Spleen (tissue), 11 donors: Measurements from ENCODE around the gene DYNLRB1. TPM values are rescaled to one million over a fixed set of nuclear protein-coding genes. Genes with fewer than 3 reads are reported as not detected.

Experiments
- DNase-seq: peaks from one replicate; pipeline ENCODE4 v3.0.0-alpha.2; 2020
- H3K27ac ChIP-seq, 8 donors: fragments of 200-600 bp; sonication (generic) in 7 of 8; 1 replicate in 4 of 8; 2 replicates in 4 of 8; pipeline versions ENCODE4 v1.5.0 to v1.8.0; 2016 to 2021; ENCODE audit warnings: inconsistent platforms in 4 of 8, mild to moderate bottlenecking in 4 of 8, moderate library complexity in 1 of 8
- H3K27me3 ChIP-seq, 7 donors: fragments of 200-600 bp; sonication (generic) in 6 of 7; replicated peaks in 1 of 7; 1 replicate in 4 of 7; 2 replicates in 3 of 7; pipeline versions ENCODE4 v1.5.0 to v1.8.0; 2016 to 2021; ENCODE audit warnings: inconsistent platforms in 3 of 7, mild to moderate bottlenecking in 1 of 7
- H3K36me3 ChIP-seq, 6 donors: fragments of 200-600 bp; sonication (generic) in 5 of 6; 1 replicate in 4 of 6; 2 replicates in 2 of 6; pipeline versions ENCODE4 v1.5.0 to v1.8.0; 2016 to 2021; ENCODE audit warnings: inconsistent platforms in 2 of 6
- H3K4me1 ChIP-seq, 6 donors: fragments of 200-600 bp; sonication (generic) in 5 of 6; 1 replicate in 3 of 6; 2 replicates in 3 of 6; pipeline versions ENCODE4 v1.5.0 to v1.8.0; 2016 to 2021; ENCODE audit warnings: inconsistent platforms in 3 of 6
- H3K4me3 ChIP-seq, 8 donors: fragments of 200-600 bp; sonication (generic) in 7 of 8; 1 replicate in 4 of 8; 2 replicates in 4 of 8; pipeline versions ENCODE4 v1.5.0 to v1.8.0; 2016 to 2021; ENCODE audit warnings: inconsistent platforms in 4 of 8, mild to moderate bottlenecking in 4 of 8, moderate library complexity in 2 of 8
- H3K9me3 ChIP-seq, 8 donors: fragments of 200-600 bp; sonication (generic) in 7 of 8; 1 replicate in 4 of 8; 2 replicates in 4 of 8; pipeline versions ENCODE4 v1.5.0 to v1.8.0; 2016 to 2021; ENCODE audit warnings: inconsistent platforms in 4 of 8
- CTCF ChIP-seq, 11 experiments: fragments of 200-600 bp in 7 of 11; fragments of 450-650 bp in 4 of 11; sonication (generic) in 4 of 11; IDR thresholded peaks in 8 of 11; conservative IDR thresholded peaks in 3 of 11; 1 replicate in 7 of 11; 2 replicates in 4 of 11; pipeline versions ENCODE4 v1.4.0 to v1.8.0; 2016 to 2021; ENCODE audit warnings: antibody characterized with exemption in 11 of 11, inconsistent platforms in 4 of 11, mild to moderate bottlenecking in 1 of 11
- POLR2A ChIP-seq, 3 donors: fragments of 450-650 bp; IDR thresholded peaks; one replicate each; pipeline ENCODE4 v1.5.1; 2017; ENCODE audit warnings: antibody characterized with exemption in 3 of 3, mild to moderate bottlenecking in 1 of 3
- POLR2AphosphoS5 ChIP-seq, 3 donors: sonication (generic); formaldehyde crosslinking; IDR thresholded peaks; one replicate each; pipeline ENCODE4 v1.5.1; 2017; ENCODE audit warnings: antibody characterized with exemption in 3 of 3
- WGBS, 5 donors: extraction: QIAGEN DNeasy Blood & Tissue Kit in 3 of 5; methylation state at CpG; one replicate each; pipeline versions ENCODE4 v1.1.5 to v1.1.7; 2013 to 2018; 5-methylcytosine and 5-hydroxymethylcytosine counted together
- intact Hi-C: fragments of 100-400 bp; cut with DNase I; formaldehyde crosslinking; loops from one replicate; pipeline ENCODE4 v1.15.0; 2023; ENCODE audit warnings: low total_unique reads
- polyA plus RNA-seq, 3 donors: library from polyadenylated mRNA; stranded (reverse); fragments of 200-250 nt; gene quantifications; one replicate each; pipeline ENCODE4 v1.2.1, GENCODE V29; 2013
- total RNA-seq, 7 donors: library from RNA; depleted of rRNA in 3 of 7; stranded (reverse); fragments of >200 nt in 3 of 7; fragmentation: NEBNext Ultra II Directional in 4 of 7; extraction: Animal tissue kit (Norgen Biotek cat#: 25700) in 4 of 7; gene quantifications; one replicate each; pipeline versions ENCODE4 v1.1.0 to v1.2.1, GENCODE V29; 2016 to 2021
- donor health status: healthy with polysubstance abuse.
- donor health status: DM: no; HTN: no; CAD: no; lungs with moderate emphysema.
- donor health status: DM: no; HTN: no; CAD: no.
- donor health status: Bipolar disorder and iron deficiency.
- donor health status: healthy.
- donor health status: DM: no; HTN: no; CAD: no.
- donor health status: DM: yes; HTN: yes; CAD: no.

Gene DYNLRB1
- total and polyA plus RNA-seq, 10 donors: 72.0 to 209 (median 152) TPM

- DNase-seq: peak; percentile 20
- Histone ChIP-seq H3K4me3 (no peak overlapping the region), H3K36me3 (peaks cover 0 to 100% (median 77%) of the 10 kb centered on the region in 6 donors), H3K9me3 (no peaks in the 10 kb centered on the region), H3K4me1 (peaks cover 0 to 35% (median 11%) of the 10 kb centered on the region in 6 donors), H3K27ac (no peak overlapping the region), H3K27me3 (no peaks in the 10 kb centered on the region)
- intact Hi-C loops: no loop called here
- TF ChIP-seq CTCF (IDR thresholded peaks at IDR 0.05 in 8 of 11, conservative IDR thresholded peaks at IDR 0.05 in 3 of 11) (no peak), POLR2A (IDR thresholded peaks at IDR 0.05) (no peak), POLR2AphosphoS5 (IDR thresholded peaks at IDR 0.05) (no peak)
- WGBS, 5 donors: 92 to 97% (median 94%) methylated on average over 3 of the region's 3 CpGs
These were observed 13.5 kb downstream of the DYNLRB1 start for GRCh38 chr20:34529742-34530141.

- WGBS, 5 donors: 69 to 85% (median 80%) methylated on average over 5 of the region's 5 CpGs
- H3K4me1 ChIP-seq: peaks cover 0 to 33% (median 10%) of the 10 kb centered on the region in 6 donors
- H3K27ac ChIP-seq: no peak overlapping the region
- intact Hi-C loops: no loop called here
- H3K27me3 ChIP-seq: no peaks in the 10 kb centered on the region
- no peak overlapping the region for H3K4me3 ChIP-seq
- peaks cover 6 to 100% (median 80%) of the 10 kb centered on the region in 6 donors for H3K36me3 ChIP-seq
- peak; percentile 35 for DNase-seq
- H3K9me3 ChIP-seq: no peaks in the 10 kb centered on the region
- TF ChIP-seq CTCF (IDR thresholded peaks at IDR 0.05 in 8 of 11, conservative IDR thresholded peaks at IDR 0.05 in 3 of 11) (no peak), POLR2A (IDR thresholded peaks at IDR 0.05) (no peak)
These were observed 14.1 kb downstream of the DYNLRB1 start for GRCh38 chr20:34530342-34530741.

GRCh38 chr20:34531608-34532265 is 15.5 kb downstream of the DYNLRB1 start:
- Histone ChIP-seq H3K36me3 (peaks cover 6 to 100% (median 91%) of the 10 kb centered on the region in 6 donors), H3K27ac (no peak overlapping the region), H3K27me3 (no peaks in the 10 kb centered on the region), H3K9me3 (no peaks in the 10 kb centered on the region), H3K4me3 (no peak overlapping the region), H3K4me1 (peaks cover 0 to 21% (median under 1%) of the 10 kb centered on the region in 6 donors)
- DNase-seq: no peak
- intact Hi-C loops: no loop called here
- 80 to 97% (median 90%) methylated on average over 8 of the region's 8 CpGs for WGBS, 5 donors
- TF ChIP-seq POLR2AphosphoS5 (IDR thresholded peaks at IDR 0.05) (no peak), CTCF (IDR thresholded peaks at IDR 0.05 in 8 of 11, conservative IDR thresholded peaks at IDR 0.05 in 3 of 11) (no peak), POLR2A (IDR thresholded peaks at IDR 0.05) (no peak)

- Histone ChIP-seq H3K27me3 (no peaks in the 10 kb centered on the region), H3K36me3 (peaks cover 6 to 100% (median 91%) of the 10 kb centered on the region in 6 donors), H3K4me3 (no peak overlapping the region), H3K9me3 (no peaks in the 10 kb centered on the region), H3K4me1 (peaks cover 0 to 21% (median 0%) of the 10 kb centered on the region in 6 donors), H3K27ac (no peak overlapping the region)
- DNase-seq: peak; percentile 25
- intact Hi-C loops: no loop called here
- TF ChIP-seq CTCF (IDR thresholded peaks at IDR 0.05 in 8 of 11, conservative IDR thresholded peaks at IDR 0.05 in 3 of 11) (no peak), POLR2AphosphoS5 (IDR thresholded peaks at IDR 0.05) (no peak), POLR2A (IDR thresholded peaks at IDR 0.05) (no peak)
- 84 to 93% (median 91%) methylated on average over 8 of the region's 8 CpGs for WGBS, 5 donors
These were observed 16.1 kb downstream of the DYNLRB1 start for GRCh38 chr20:34532320-34532719.
